ENCODE results near the gene TMEM82. TPM values are rescaled to one million over a fixed set of nuclear protein-coding genes. Genes with fewer than 3 reads are reported as not detected.

Gene TMEM82
- total RNA-seq, 6 experiments from 2014 or later, result not detected

GRCh38 chr1:15755646-15756040 is 13.3 kb downstream of the TMEM82 start:
- no peak for DNase-seq
- H3K4me1 Mint-ChIP-seq (ENCODE audit: low read depth), result peaks cover 30% of the 10 kb centered on the region
- H3K27me3 Mint-ChIP-seq (ENCODE audit: insufficient read depth), result peaks cover 2% of the 10 kb centered on the region
- H3K9me3 Mint-ChIP-seq, result no peaks in the 10 kb centered on the region
- H3K4me3 Mint-ChIP-seq, result no peak overlapping the region
- H3K27ac Mint-ChIP-seq, result no peak overlapping the region
- TF ChIP-seq, protein P1, sequence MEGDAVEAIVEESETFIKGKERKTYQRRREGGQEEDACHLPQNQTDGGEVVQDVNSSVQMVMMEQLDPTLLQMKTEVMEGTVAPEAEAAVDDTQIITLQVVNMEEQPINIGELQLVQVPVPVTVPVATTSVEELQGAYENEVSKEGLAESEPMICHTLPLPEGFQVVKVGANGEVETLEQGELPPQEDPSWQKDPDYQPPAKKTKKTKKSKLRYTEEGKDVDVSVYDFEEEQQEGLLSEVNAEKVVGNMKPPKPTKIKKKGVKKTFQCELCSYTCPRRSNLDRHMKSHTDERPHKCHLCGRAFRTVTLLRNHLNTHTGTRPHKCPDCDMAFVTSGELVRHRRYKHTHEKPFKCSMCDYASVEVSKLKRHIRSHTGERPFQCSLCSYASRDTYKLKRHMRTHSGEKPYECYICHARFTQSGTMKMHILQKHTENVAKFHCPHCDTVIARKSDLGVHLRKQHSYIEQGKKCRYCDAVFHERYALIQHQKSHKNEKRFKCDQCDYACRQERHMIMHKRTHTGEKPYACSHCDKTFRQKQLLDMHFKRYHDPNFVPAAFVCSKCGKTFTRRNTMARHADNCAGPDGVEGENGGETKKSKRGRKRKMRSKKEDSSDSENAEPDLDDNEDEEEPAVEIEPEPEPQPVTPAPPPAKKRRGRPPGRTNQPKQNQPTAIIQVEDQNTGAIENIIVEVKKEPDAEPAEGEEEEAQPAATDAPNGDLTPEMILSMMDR (IDR thresholded peaks at IDR 0.05), result no peak
- no peaks in the 10 kb centered on the region for H3K36me3 Mint-ChIP-seq (ENCODE audit: low read depth)

DNA sequence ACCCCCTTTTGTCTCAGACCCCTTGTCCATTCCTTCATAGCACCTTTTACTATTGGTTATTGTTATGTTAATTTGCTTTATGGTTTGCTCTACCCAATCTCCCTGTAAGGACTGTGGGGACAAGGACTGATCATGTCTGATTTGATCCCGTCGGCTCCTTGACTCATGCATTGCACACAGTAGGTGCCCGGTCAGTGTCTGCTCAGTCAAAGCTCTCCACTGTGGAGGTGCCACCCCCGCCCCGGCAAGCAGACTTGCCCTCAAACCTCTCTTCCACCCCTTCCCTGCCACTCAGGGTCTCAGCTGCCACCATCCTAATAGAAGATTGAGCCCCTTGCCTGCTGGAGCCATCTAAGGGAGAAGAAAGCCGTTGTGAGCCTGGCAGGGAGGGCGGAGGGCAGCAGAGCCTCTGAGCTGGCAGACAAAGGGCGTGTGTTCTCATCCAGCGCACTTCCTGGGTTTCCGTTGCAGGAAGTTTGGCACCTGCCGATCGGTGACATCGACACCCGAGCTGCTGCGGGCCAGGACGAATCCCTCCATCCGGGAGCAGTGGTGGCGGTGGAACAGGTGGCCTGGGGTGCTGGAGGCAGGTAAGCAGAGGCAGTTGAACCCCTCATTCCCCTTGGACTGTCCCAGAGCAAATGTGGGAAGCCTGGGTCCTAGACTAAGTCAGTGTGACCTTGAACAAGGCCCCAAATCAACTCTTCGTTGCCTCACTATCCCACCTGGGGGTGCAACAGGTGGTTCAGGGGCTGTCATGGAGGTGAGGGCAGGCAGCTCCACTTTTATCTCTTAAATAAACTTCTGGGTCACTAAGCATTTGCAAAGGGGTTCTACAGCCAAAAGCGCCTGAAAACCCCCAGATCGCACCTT is 14.1 kb downstream of the TMEM82 start:
- TF ChIP-seq, protein P1 (IDR thresholded peaks at IDR 0.05), result no peak
- Mint-ChIP-seq H3K27me3 (ENCODE audit: insufficient read depth) (peaks cover 2% of the 10 kb centered on the region), H3K4me3 (no peak overlapping the region), H3K4me1 (ENCODE audit: low read depth) (peaks cover 37% of the 10 kb centered on the region), H3K9me3 (no peaks in the 10 kb centered on the region), H3K36me3 (ENCODE audit: low read depth) (no peaks in the 10 kb centered on the region), H3K27ac (no peak overlapping the region)
- DNase-seq, result no peak

GRCh38 chr1:15757016-15757543 is 14.8 kb downstream of the TMEM82 start:
- Mint-ChIP-seq H3K4me3 (peak overlapping the region; percentile 79), H3K27me3 (ENCODE audit: insufficient read depth) (no peaks in the 10 kb centered on the region; the same call in 1 of the 2 replicates)
- DNase-seq, result no peak

DNA sequence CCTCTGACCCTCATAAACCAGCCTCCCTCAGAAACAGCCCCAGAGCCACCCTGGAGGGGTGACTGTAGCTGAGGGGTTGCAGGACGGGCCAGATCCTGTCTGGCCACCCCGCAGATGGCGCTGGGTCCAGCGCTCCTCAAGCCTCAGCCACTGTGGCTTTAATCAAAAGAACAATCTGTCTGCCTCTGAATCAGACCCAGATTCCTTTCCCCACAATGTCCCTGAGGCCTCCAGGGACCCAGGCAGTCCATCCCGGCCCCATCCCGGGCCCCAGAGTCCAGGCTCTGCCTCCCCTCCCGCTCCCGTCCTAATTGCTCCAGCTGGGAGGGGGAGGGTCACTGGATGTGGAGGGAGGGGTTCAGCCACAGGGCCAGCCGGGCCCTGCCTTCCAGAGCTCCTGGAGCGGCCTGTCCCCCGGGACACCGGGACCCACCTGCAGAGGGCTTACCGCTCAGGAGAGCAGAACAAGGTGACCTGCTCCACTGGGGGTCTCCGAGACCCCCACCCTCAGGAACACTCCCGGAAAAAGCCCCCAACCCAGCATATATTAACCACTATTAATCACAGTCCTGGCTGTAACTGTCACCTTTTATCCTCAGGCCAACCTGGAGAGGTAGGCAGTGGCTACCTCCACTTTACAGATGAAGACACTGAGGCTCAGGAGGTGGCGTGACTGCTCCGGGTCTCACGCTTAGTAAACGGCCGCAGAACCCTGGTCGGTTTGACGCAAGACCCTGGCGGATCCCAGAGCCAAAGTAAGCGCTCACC is 15.5 kb downstream of the TMEM82 start:
- H3K9me3 Mint-ChIP-seq, result no peaks in the 10 kb centered on the region
- peak overlapping the region; percentile 75 for H3K27ac Mint-ChIP-seq
- DNase-seq, result peak; percentile 34
- H3K4me3 Mint-ChIP-seq, result peak overlapping the region; percentile 79
- no peaks in the 10 kb centered on the region for H3K36me3 Mint-ChIP-seq (ENCODE audit: low read depth)
- no peaks in the 10 kb centered on the region; the same call in 1 of the 2 replicates for H3K27me3 Mint-ChIP-seq (ENCODE audit: insufficient read depth)
- TF ChIP-seq, protein P1 (IDR thresholded peaks at IDR 0.05), result no peak
- peaks cover 46% of the 10 kb centered on the region for H3K4me1 Mint-ChIP-seq (ENCODE audit: low read depth)

More at GRCh38 chr1:15757016-15757543, 14.8 kb downstream of the TMEM82 start:
- H3K4me1 Mint-ChIP-seq (ENCODE audit: low read depth), result peaks cover 42% of the 10 kb centered on the region
- no peak overlapping the region; the same call in 1 of the 2 replicates for H3K27ac Mint-ChIP-seq
- no peaks in the 10 kb centered on the region for H3K36me3 Mint-ChIP-seq (ENCODE audit: low read depth)
- H3K9me3 Mint-ChIP-seq, result no peaks in the 10 kb centered on the region
- TF ChIP-seq, protein P1 (IDR thresholded peaks at IDR 0.05), result no peak

GRCh38 chr1:15758343-15758931 is 16.1 kb downstream of the TMEM82 start, which contains the start of gene FBLIM1:
TSS of gene FBLIM1 (plus strand) at chr1:15758795. CDS start at chr1:15764984, 6,189 bp downstream.
- no peaks in the 10 kb centered on the region; the same call in 1 of the 2 replicates for H3K27me3 Mint-ChIP-seq (ENCODE audit: insufficient read depth)
- peaks cover 48% of the 10 kb centered on the region for H3K4me1 Mint-ChIP-seq (ENCODE audit: low read depth)
- TF ChIP-seq, protein P1 (IDR thresholded peaks at IDR 0.05), result no peak
- H3K4me3 Mint-ChIP-seq, result peak within 1 kb of the TSS; percentile 91
- no peaks in the 10 kb centered on the region for H3K9me3 Mint-ChIP-seq
- DNase-seq, result no peak
- peak within 1 kb of the TSS; percentile 96 for H3K27ac Mint-ChIP-seq
- no peaks in the 10 kb centered on the region for H3K36me3 Mint-ChIP-seq (ENCODE audit: low read depth)

Measured in HFFc6 (cell line).